Measurements from ENCODE around the gene OPN4.
"Not testable (repeated sequence)": the region's sequence is repeated elsewhere in the genome, so short reads cannot be mapped to it uniquely, and the experiment has no call there.

OPN4 gene

GRCh38 chr10:86642499-86642898 lies 11.8 kb upstream of the OPN4 start:
- TF ChIP-seq CTCF (IDR thresholded peaks at IDR 0.05; ENCODE audit: low read depth, low read length) = no peak
- no peak overlapping the region for H3K4me3 ChIP-seq (ENCODE audit: low read depth, low read length)

DNA sequence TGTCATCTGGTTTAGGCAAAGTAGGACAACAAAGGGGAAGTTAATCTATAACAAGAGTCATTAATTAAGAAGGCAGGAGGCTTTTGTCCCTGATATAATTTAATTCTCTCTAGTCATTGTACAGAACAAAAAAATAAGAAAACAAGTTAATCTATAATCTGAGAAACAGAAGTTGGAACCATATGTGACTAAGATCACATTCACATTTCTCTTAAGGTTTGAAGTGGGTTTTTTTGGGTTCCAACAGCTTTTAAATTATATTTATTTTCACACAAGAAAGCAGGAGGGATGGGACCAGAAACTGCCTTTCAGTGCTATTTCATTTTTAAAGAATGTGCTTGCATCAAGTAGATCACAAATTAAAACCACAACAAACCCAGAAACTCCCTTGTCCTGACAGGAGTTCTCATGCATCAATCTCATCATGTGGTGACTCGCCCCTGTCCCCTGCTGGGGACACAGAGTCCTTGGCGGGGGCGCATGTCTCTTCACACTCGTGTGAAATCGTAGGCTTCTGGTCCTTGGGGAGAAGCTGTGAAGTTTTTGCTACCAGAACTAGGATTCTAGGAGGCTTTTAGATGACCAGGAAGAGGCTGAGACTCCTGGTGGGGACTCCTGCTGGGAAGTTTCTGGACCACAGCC lies 10.1 kb upstream of the OPN4 start:
- 0 out of 2 replicates have a peak, but pooled peaks have one; percentile 15 for TF ChIP-seq CTCF (IDR thresholded peaks at IDR 0.05; ENCODE audit: low read depth, low read length)
- H3K4me3 ChIP-seq (ENCODE audit: low read depth, low read length) = no peak overlapping the region

DNA sequence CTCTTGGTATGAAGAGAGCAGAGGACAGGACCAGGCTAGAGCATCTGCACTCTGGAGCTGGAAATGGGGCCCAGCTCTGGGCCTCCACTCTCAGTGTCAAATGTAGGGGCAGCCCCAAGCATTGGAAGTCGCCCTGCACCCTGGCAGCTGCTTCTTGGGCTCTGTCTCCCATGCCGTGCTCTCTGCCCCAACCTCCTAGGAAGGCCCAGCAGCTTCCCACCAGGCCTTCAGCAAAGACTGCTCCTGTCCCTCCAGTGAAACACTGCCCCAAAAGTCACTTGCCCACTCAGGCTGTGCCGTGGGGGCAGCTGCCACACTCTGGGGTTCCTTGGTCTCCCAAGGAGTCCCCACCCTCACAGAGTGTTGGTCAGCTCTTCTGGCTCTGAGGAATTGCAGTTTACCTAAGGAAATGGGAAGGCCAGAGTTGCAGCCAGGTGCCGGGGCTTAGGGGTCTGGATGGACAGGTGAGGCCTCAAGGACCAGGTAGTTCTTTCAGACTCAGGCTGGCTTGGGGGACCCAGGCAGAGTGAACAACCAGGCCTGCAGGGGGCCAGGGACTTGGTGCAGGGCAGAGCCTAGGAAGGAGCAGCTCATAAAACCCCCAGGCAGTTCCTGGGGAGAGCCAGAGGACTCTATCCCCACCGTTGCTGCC lies 9.4 kb upstream of the OPN4 start:
- no peak for TF ChIP-seq CTCF (IDR thresholded peaks at IDR 0.05; ENCODE audit: low read depth, low read length)

GRCh38 chr10:86645621-86646165 lies 8.7 kb upstream of the OPN4 start:
- H3K4me3 ChIP-seq (ENCODE audit: low read depth, low read length) = not testable (repeated sequence)

More for the DNA sequence above, 9.4 kb upstream of the OPN4 start:
- H3K4me3 ChIP-seq (ENCODE audit: low read depth, low read length) = no peak overlapping the region

- no peak overlapping the region for H3K4me3 ChIP-seq (ENCODE audit: low read depth, low read length)
- no peak for TF ChIP-seq CTCF (IDR thresholded peaks at IDR 0.05; ENCODE audit: low read depth, low read length)
Measured at GRCh38 chr10:86646532-86646931, 7.8 kb upstream of the OPN4 start.

- no peak overlapping the region for H3K4me3 ChIP-seq (ENCODE audit: low read depth, low read length)
- no peak for TF ChIP-seq CTCF (IDR thresholded peaks at IDR 0.05; ENCODE audit: low read depth, low read length)
Measured at GRCh38 chr10:86646933-86647332, 7.4 kb upstream of the OPN4 start.

DNA sequence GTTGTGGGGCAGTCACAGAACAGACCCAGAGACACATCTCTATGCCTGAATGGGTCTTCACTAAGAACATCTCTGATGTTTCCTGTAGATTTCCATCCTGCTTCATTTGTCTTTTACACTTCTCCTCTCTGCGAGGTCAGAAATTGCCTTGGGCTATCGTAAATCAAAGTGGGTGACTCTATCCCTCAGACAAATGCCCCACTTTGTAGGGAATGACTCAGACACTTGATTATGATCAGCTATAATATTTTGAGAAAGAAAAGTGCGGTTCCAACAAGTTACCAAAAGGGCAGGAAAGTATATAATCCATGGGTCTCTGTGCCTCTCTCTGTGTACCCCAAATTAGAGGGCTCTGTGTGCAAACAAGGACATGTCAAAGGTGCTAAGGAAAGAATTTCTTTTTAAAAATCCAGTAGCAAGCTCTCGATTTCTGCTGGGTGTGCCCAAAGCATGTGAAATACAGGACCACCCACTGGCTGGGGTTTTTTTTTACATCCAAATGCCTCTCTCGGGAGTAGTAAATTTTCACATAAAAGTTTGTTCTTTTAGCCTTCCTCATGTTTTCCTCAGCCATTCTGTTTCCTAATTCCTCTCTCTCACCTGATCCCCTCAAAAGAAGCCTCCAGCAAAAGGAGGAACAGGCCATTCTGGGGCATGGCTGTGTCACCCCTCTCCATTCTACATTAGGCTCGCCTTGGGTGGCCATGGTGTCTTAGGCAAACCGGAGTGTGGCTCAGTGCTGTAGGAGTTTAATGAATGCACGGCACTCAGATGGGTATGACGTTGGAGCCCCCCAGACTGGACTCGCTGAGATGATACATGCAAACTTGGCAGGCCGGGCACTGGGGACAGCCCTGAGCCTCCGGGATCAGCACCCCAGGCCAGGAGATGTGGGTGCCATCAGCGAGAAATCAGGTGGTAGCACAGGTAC lies 6.3 kb upstream of the OPN4 start:
- H3K4me3 ChIP-seq (ENCODE audit: low read depth, low read length) = no peak overlapping the region
- TF ChIP-seq CTCF (IDR thresholded peaks at IDR 0.05; ENCODE audit: low read depth, low read length) = no peak
